GM19099 (cell line): ENCODE measurements around the gene DCK.

Source experiments
- POLR2A ChIP-seq: IDR thresholded peaks from 3 replicates; pipeline ENCODE4 v1.6.1; 2011; ENCODE audit warnings: low read depth; ENCODE audit not compliant: insufficient read length; ENCODE audit errors: extremely low read depth

DCK gene

GRCh38 chr4:70992391-70992881 is 1.0 kb upstream of the DCK start:
- TF ChIP-seq POLR2A = no peak

GRCh38 chr4:70994069-70994366 is 569 bp downstream of the DCK start:
- TF ChIP-seq POLR2A = no peak

GRCh38 chr4:70994387-70995099 is 1.1 kb downstream of the DCK start:
- TF ChIP-seq POLR2A = no peak

- TF ChIP-seq POLR2A = no peak
Measured at GRCh38 chr4:70996018-70996360, 2.5 kb downstream of the DCK start.

- TF ChIP-seq POLR2A = no peak
Measured at GRCh38 chr4:70997036-70997435, 3.6 kb downstream of the DCK start.

DNA sequence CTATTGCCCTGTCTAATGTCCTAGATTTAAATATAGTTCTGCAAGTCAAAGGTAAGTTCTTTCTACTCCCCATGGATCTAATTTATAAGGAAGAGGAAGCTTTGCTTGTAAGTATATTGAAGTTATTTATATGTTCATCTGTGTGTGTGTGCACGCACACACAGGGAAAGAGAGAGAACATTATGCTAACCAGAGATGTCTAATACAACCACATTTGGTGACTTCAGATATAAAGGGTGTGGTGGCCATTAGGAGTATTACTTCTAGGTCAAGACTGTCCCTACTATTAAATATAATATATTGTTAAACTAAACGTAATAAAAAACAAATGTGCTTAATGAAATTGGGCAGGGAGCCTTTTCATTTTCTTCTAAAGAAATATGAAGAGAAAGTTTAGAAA is 4.1 kb downstream of the DCK start:
- no peak for TF ChIP-seq POLR2A

DNA sequence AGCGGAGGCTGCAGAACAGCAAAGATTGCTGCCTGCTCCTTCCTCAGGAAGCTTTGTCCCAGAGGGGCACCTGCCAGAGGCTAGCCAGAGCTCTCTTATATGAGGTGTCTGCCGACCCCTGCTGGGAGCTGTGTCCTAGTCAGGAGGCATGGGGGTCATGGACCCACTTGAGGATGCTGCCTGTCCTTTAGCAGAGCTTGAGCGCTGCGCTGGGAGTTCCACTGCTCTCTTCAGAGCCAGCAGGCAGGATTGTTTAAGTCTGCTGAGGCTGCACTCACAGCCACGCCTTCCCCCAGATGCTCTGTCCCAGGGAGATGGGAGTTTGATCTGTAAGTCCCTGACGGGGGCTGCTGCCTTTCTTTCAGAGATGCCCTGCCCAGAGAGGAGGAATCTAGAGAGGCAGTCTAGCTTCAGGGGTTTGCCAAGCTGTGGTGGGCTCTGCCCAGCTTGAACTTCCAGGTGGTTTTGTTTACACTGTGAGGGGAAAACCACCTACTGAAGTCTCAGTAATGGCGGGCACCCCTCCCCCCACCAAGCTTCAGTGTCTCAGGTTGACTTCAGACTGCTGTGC is 10.9 kb downstream of the DCK start:
- no peak for TF ChIP-seq POLR2A

DNA sequence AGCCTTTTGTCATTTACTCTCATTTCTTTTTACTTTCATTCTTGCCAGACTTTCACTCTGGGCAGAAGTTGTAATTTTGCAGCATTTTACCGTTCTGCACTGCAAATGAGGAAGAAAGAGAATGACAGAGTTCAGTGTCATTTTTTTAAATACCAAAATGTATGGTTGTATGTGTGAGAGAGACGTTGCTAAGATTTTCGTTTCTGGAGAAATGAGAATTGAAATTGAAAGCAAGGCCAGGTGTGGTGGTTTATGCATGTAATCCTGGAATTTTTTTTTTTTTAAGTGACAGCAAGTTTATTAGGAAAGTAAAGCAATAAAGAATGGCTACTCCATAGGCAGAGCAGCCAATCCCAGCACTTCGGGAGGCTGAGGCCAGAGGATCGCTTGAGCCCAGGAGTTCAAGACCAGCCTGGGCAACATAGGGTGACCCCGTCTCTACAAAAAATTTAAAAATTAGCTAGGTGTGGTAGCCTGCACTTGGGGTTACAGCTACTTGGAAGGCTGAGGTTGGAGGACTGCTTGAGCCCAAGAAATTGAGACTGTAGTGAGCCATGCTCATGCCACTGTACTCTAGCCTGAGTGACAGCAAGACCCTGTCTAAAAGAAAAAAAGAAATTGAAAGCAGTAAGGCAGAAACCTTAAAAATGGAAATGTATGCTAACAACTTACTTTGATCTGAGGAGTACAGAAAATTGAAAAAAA is 12.9 kb downstream of the DCK start:
- no peak for TF ChIP-seq POLR2A

DNA sequence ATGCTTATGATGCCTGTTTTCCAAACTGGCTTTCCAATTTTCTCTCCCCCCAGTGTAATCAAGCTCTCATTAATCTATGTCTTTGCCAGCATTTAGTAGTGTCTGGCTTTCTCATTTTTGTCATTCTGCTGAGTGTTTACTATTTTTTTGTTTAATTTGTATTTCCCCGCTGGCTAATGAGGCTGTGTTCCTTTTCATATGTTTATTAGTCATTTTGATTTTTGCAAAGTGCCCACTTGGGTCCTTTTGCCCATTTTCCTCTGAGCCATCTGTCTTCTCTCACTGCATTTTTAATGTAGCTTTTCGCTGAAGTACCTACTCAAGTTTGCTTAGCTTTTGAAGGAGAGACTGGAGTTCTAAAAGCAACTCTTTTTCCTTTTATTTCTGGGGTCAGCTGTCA is 14.7 kb downstream of the DCK start:
- TF ChIP-seq POLR2A = no peak

- no peak for TF ChIP-seq POLR2A
Measured at GRCh38 chr4:71009086-71009485, 15.6 kb downstream of the DCK start.

DNA sequence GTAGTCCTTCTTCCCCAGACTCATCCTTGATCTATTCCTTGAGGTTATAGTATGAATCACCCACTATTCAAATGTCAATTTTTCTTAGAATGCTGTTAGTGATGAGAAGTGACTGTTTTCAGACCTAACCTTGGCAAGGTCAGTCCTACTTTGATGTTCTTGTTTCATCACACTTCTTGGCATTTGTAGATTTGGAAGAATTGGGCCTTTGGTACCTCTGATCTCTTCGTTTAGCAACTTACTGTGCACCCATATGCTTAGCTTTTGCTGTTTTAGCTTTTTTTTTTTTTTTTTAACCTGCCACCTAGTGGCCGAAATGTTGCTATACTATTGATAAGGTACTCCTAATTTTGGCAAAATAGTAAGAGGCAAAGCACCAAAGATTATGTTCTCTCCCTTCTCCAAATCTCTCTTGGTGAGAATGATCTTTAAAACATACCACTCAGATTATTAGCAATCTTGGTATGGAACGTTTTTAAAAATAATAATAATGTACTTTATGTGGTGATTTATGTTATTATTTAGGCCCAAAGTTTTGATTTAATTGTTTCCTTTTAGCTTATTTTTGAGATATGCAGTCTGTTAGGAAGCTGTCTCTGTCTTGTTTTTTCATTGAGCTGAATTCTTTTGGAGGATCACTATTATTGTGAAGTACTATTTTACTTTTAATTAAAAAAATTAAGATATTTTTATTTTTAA is 16.6 kb downstream of the DCK start:
- no peak for TF ChIP-seq POLR2A

GRCh38 chr4:71011451-71011850 is 18.0 kb downstream of the DCK start:
- no peak for TF ChIP-seq POLR2A

DNA sequence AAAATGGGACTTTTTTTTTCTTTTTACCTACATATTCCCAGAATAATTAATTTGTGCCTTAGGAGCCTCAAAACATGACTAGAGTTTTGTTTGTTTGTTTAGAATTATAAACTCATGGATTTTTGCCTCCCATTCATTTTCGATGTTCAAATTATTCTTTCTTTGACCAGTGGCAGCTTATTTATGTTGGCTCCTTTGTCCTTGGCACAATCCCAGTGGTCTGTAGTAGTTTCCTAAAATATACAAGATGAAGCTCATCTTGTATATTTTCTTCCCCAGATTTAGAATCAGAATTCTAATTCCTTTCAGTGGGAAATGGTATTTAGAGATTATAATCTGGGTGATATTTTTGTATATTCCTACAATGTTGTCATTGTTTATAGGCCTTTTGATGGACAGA is 27.2 kb downstream of the DCK start:
- no peak for TF ChIP-seq POLR2A

GRCh38 chr4:71025654-71026053 is 32.2 kb downstream of the DCK start:
- TF ChIP-seq POLR2A = no peak

DNA sequence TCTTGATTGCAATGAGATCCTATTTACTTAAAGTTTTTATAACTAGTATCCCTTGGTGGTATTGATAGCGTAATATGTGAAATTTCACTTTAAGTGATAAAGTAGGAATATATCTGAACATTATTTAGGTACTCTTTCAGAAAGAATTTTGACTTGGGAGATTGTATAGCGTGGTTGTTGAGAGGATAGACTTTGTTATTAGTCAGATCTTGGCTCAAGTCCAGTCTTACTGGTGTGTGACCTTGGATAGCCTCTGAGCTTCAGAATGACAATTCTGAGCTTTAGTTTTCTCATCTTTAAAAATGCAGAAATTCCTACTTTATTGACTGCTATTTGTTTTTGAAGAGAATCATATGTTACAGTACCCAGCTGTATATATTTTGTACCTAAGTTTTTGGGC is 32.6 kb downstream of the DCK start:
- TF ChIP-seq POLR2A = no peak

- TF ChIP-seq POLR2A = no peak
Measured at GRCh38 chr4:71027611-71028010, 34.2 kb downstream of the DCK start.
